ENCODE results near the gene HDAC5.

HDAC5 gene

DNA sequence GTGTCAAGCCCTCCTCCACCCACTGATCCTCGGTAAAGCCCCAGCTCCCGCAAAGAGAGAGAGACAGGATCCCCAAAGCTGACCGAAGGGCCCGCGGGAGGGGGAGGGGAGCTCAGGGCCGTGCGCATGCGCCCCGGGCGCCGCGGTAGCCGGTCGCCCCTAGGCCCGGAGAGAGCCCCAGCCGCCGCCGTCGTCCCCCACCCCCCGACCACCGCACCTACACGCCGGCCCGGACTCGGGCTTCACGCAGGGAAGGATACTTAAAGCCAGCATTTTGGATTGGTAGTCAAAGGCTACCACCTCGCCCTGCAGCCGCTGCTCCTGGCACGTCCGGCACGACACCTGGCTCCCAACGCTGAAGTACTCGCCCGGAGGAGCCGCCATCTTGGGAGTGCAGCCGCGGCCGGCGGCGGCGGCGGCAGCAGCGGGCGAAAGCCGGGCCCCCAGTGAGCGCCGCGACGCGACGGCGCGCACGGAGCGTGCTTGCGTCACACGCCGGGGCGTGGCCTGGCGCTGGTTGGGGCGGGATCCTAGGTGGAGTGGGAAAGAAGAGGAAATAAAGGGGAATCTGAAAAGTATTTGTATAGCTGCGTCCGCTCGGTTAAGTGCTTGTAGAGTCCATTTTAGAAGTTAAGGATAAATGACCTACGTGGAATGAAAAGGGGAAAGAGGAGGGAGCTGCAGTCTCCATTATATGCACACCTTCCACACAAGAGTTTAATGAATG, 57.1 kb downstream of the HDAC5 start, which contains the start of gene LSM12 (continued):
- no peak for TF ChIP-seq GLI2 (tag by site-specific recombination; IDR thresholded peaks at IDR 0.05; ENCODE audit: borderline replicate concordance, low read depth)
- TF ChIP-seq ZFP41 (tag by site-specific recombination; IDR thresholded peaks at IDR 0.05; ENCODE audit: borderline replicate concordance), result no peak
- TF ChIP-seq IKZF3 (tag by site-specific recombination; IDR thresholded peaks at IDR 0.05), result peak; percentile 92
- no peak for TF ChIP-seq ZNF24 (tag by site-specific recombination; IDR thresholded peaks at IDR 0.05)
- TF ChIP-seq ZNF837 (tag by site-specific recombination; IDR thresholded peaks at IDR 0.05), result no peak
- no peak for TF ChIP-seq ZNF112 (tag by site-specific recombination; IDR thresholded peaks at IDR 0.05)
- TF ChIP-seq KLF1 (tag by site-specific recombination; IDR thresholded peaks at IDR 0.05), result no peak
- 0 out of 2 replicates have a peak, but pooled peaks have one; percentile 41 for TF ChIP-seq KLF8 (tag by site-specific recombination; IDR thresholded peaks at IDR 0.05)
- no peak for TF ChIP-seq ZNF623 (tag by site-specific recombination; IDR thresholded peaks at IDR 0.05)
- TF ChIP-seq, protein P1, sequence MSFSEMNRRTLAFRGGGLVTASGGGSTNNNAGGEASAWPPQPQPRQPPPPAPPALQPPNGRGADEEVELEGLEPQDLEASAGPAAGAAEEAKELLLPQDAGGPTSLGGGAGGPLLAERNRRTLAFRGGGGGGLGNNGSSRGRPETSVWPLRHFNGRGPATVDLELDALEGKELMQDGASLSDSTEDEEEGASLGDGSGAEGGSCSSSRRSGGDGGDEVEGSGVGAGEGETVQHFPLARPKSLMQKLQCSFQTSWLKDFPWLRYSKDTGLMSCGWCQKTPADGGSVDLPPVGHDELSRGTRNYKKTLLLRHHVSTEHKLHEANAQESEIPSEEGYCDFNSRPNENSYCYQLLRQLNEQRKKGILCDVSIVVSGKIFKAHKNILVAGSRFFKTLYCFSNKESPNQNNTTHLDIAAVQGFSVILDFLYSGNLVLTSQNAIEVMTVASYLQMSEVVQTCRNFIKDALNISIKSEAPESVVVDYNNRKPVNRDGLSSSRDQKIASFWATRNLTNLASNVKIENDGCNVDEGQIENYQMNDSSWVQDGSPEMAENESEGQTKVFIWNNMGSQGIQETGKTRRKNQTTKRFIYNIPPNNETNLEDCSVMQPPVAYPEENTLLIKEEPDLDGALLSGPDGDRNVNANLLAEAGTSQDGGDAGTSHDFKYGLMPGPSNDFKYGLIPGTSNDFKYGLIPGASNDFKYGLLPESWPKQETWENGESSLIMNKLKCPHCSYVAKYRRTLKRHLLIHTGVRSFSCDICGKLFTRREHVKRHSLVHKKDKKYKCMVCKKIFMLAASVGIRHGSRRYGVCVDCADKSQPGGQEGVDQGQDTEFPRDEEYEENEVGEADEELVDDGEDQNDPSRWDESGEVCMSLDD (tag by site-specific recombination; IDR thresholded peaks at IDR 0.05), result peak; percentile 79
- no peak for TF ChIP-seq ZSCAN23 (tag by site-specific recombination; IDR thresholded peaks at IDR 0.05)
- TF ChIP-seq HOXA7 (CRISPR knock-in tag; IDR thresholded peaks at IDR 0.05; ENCODE audit: borderline replicate concordance), result no peak
- no peak for TF ChIP-seq RBAK (tag by site-specific recombination; IDR thresholded peaks at IDR 0.05)
- no peak for TF ChIP-seq TCF7L2 (IDR thresholded peaks at IDR 0.05; ENCODE audit: borderline replicate concordance, low read depth, low read length)
- no peak for TF ChIP-seq ZNF555 (tag by site-specific recombination; conservative IDR thresholded peaks at IDR 0.05)
- TF ChIP-seq PRDM1 (tag by site-specific recombination; IDR thresholded peaks at IDR 0.05), result no peak
- TF ChIP-seq ZEB2 (tag by site-specific recombination; IDR thresholded peaks at IDR 0.05), result peak; percentile 86
- TF ChIP-seq EGR2 (tag by site-specific recombination; IDR thresholded peaks at IDR 0.05; ENCODE audit: low read depth), result peak; percentile 1; the same call in 1 of the 2 replicates
- no peak for TF ChIP-seq ZNF223 (tag by site-specific recombination; IDR thresholded peaks at IDR 0.05)
- no peak for TF ChIP-seq MYNN (tag by site-specific recombination; IDR thresholded peaks at IDR 0.05; ENCODE audit: borderline replicate concordance)
- TF ChIP-seq ZNF670 (tag by site-specific recombination; IDR thresholded peaks at IDR 0.05; ENCODE audit: low read depth), result no peak
- peak; percentile 75 for TF ChIP-seq KLF10 (tag by site-specific recombination; IDR thresholded peaks at IDR 0.05)
- TF ChIP-seq, protein P2, sequence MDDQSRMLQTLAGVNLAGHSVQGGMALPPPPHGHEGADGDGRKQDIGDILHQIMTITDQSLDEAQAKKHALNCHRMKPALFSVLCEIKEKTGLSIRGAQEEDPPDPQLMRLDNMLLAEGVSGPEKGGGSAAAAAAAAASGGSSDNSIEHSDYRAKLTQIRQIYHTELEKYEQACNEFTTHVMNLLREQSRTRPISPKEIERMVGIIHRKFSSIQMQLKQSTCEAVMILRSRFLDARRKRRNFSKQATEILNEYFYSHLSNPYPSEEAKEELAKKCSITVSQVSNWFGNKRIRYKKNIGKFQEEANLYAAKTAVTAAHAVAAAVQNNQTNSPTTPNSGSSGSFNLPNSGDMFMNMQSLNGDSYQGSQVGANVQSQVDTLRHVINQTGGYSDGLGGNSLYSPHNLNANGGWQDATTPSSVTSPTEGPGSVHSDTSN (CRISPR knock-in tag; IDR thresholded peaks at IDR 0.05), result no peak
- TF ChIP-seq, protein P3, sequence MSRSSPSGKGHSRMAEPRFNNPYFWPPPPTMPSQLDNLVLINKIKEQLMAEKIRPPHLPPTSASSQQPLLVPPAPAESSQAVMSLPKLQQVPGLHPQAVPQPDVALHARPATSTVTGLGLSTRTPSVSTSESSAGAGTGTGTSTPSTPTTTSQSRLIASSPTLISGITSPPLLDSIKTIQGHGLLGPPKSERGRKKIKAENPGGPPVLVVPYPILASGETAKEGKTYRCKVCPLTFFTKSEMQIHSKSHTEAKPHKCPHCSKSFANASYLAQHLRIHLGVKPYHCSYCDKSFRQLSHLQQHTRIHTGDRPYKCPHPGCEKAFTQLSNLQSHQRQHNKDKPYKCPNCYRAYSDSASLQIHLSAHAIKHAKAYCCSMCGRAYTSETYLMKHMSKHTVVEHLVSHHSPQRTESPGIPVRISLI (tag by site-specific recombination; IDR thresholded peaks at IDR 0.05), result no peak
- TF ChIP-seq, protein P4, sequence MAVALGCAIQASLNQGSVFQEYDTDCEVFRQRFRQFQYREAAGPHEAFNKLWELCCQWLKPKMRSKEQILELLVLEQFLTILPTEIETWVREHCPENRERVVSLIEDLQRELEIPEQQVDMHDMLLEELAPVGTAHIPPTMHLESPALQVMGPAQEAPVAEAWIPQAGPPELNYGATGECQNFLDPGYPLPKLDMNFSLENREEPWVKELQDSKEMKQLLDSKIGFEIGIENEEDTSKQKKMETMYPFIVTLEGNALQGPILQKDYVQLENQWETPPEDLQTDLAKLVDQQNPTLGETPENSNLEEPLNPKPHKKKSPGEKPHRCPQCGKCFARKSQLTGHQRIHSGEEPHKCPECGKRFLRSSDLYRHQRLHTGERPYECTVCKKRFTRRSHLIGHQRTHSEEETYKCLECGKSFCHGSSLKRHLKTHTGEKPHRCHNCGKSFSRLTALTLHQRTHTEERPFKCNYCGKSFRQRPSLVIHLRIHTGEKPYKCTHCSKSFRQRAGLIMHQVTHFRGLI (tag by site-specific recombination; IDR thresholded peaks at IDR 0.05), result no peak
- no peak for TF ChIP-seq ZNF664 (tag by site-specific recombination; IDR thresholded peaks at IDR 0.05)
- TF ChIP-seq ZNF391 (tag by site-specific recombination; IDR thresholded peaks at IDR 0.05; ENCODE audit: borderline replicate concordance, low read depth), result 0 out of 2 replicates have a peak, but pooled peaks have one; percentile 2
- TF ChIP-seq ZNF146 (tag by site-specific recombination; IDR thresholded peaks at IDR 0.05), result no peak
- TF ChIP-seq ZBTB17 (tag by site-specific recombination; IDR thresholded peaks at IDR 0.05), result no peak
- TF ChIP-seq ZNF768 (tag by site-specific recombination; IDR thresholded peaks at IDR 0.05), result no peak
- no peak for TF ChIP-seq FEZF1 (tag by site-specific recombination; IDR thresholded peaks at IDR 0.05)
- TF ChIP-seq ZNF426 (tag by site-specific recombination; IDR thresholded peaks at IDR 0.05), result no peak
- no peak for TF ChIP-seq ZNF221 (tag by site-specific recombination; IDR thresholded peaks at IDR 0.05; ENCODE audit: borderline replicate concordance)
- TF ChIP-seq ZNF174 (tag by site-specific recombination; IDR thresholded peaks at IDR 0.05), result no peak
- no peak for TF ChIP-seq ZNF548 (tag by site-specific recombination; IDR thresholded peaks at IDR 0.05)
- no peak for TF ChIP-seq ZSCAN16 (tag by site-specific recombination; IDR thresholded peaks at IDR 0.05)
- TF ChIP-seq GLI4 (tag by site-specific recombination; IDR thresholded peaks at IDR 0.05), result no peak
